Muscle layer of duodenum (tissue), 2 donors: ENCODE measurements around the gene GNAI3.

ENCODE experiments used
- H3K27ac ChIP-seq: one replicate; pipeline ENCODE4 v1.7.0; 2013; ENCODE audit warnings: mild to moderate bottlenecking, low read length
- H3K27me3 ChIP-seq: one replicate; pipeline ENCODE4 v1.7.0; 2013; ENCODE audit warnings: low read depth, mild to moderate bottlenecking, control low read depth, low read length
- H3K36me3 ChIP-seq, 2 donors: one replicate each; pipeline ENCODE4 v1.7.0; 2013; ENCODE audit warnings: low read length in 2 of 2, control low read depth in 1 of 2, mild to moderate bottlenecking in 1 of 2; ENCODE audit not compliant: insufficient read depth in 2 of 2, control insufficient read depth in 1 of 2
- H3K4me1 ChIP-seq, 2 donors: one replicate each; pipeline ENCODE4 v1.7.0; 2013; ENCODE audit warnings: low read length in 2 of 2, mild to moderate bottlenecking in 2 of 2, control low read depth in 1 of 2, moderate library complexity in 1 of 2; ENCODE audit not compliant: insufficient read depth in 2 of 2, control insufficient read depth in 1 of 2
- H3K4me3 ChIP-seq, 2 donors: one replicate each; pipeline ENCODE4 v1.7.0; 2013; ENCODE audit warnings: low read length in 2 of 2, low read depth in 1 of 2, mild to moderate bottlenecking in 1 of 2
- H3K9me3 ChIP-seq, 2 donors: one replicate each; pipeline ENCODE4 v1.7.0; 2013; ENCODE audit warnings: low read length in 2 of 2, control low read depth in 1 of 2, mild to moderate bottlenecking in 1 of 2; ENCODE audit not compliant: control insufficient read depth in 1 of 2
- donor health status: healthy.

The GNAI3 gene

GRCh38 chr1:109509176-109510134, 39.0 kb upstream of the GNAI3 start, which contains the start of gene AMIGO1:
Gene AMIGO1, minus strand, starts transcription at chr1:109509727. Its CDS starts 815 bp downstream, at chr1:109508912.
- Histone ChIP-seq H3K4me1 (peaks cover 0 to 22% of the 10 kb centered on the region in 2 donors), H3K9me3 (no peaks in the 10 kb centered on the region), H3K27me3 (no peaks in the 10 kb centered on the region), H3K4me3 (peak within 1 kb of the TSS; percentile 72 to 76), H3K36me3 (peaks cover 0 to 7% of the 10 kb centered on the region in 2 donors), H3K27ac (no peak within 1 kb of the TSS)

DNA sequence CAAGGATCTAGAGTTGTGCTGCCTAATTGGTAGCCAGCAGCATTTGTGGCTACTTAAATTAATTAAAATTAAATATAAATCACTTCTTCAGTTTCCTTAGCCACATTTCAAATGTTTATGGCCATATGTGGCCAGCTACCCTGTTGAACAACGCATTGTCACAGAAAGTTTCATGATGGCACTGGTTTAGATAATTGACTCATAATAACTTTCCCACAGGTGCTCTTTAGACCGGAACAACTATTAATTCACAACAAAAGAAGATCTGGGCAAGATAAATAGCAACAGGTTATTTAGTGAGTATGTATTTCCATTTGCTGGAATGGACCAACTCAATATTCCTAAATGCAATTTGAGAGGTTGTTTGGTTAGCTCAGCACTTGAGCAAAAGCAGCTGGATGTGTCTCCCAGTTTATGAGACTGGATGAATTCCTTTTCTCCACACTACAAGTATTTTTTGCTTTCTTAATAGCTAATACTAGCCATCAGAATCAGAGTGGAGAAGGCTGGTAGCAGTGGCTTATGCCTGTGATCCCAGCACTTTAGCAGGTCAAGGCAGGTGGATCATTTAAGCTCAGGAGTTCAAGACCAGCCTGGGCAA, 35.2 kb upstream of the GNAI3 start:
- Histone ChIP-seq H3K4me1 (peaks cover 0 to 17% of the 10 kb centered on the region in 2 donors), H3K4me3 (no peak overlapping the region), H3K27me3 (no peaks in the 10 kb centered on the region), H3K36me3 (no peaks in the 10 kb centered on the region), H3K27ac (no peak overlapping the region), H3K9me3 (no peaks in the 10 kb centered on the region)

DNA sequence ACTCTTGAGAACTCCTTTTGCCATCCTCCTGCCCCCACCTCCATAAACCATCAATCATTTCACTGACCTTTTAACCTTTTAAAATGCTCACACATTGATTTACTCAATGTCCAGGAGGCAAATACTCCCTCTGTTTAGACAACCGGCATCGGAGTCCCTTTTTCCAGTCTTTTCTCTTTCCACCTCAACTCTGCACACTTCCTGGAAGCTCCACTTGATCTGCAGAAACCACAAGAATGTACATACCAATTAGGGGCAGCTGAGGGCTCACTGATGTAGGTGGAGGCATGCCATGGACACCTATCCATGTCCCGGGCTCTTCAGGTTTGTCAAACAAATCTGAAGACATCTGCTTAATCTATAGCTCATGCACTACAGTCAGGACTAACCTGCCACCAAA, 33.6 kb upstream of the GNAI3 start:
- H3K27me3 ChIP-seq = no peaks in the 10 kb centered on the region
- H3K4me3 ChIP-seq = no peak overlapping the region
- H3K36me3 ChIP-seq = no peaks in the 10 kb centered on the region
- no peaks in the 10 kb centered on the region for H3K9me3 ChIP-seq
- no peak overlapping the region for H3K27ac ChIP-seq
- peaks cover 0 to 7% of the 10 kb centered on the region in 2 donors for H3K4me1 ChIP-seq

GRCh38 chr1:109516872-109517271, 31.5 kb upstream of the GNAI3 start:
- Histone ChIP-seq H3K27me3 (no peaks in the 10 kb centered on the region), H3K27ac (no peak overlapping the region)

DNA sequence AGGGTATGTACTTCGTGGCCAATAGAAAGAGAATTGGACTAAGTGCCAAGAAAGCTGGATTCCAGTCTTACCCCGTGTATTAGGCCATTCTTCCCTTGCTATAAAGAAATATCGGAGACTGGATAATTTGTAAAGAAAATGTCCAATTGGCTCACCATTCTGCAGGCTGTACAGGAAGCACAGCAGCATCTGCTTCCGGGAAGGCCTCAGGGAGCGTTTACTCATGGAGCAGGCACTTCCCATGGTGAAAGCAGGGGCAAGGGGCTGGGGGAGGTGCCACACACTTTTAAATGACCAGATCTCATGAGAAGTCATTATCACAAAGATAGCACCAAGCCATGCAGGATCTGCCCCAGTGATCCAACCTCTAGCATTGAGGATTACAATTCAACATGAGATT, 31.1 kb upstream of the GNAI3 start:
- Histone ChIP-seq H3K36me3 (no peaks in the 10 kb centered on the region), H3K4me1 (no peaks in the 10 kb centered on the region), H3K27me3 (no peaks in the 10 kb centered on the region), H3K27ac (no peak overlapping the region), H3K9me3 (no peaks in the 10 kb centered on the region), H3K4me3 (no peak overlapping the region)

More at GRCh38 chr1:109516872-109517271, 31.5 kb upstream of the GNAI3 start:
- H3K4me3 ChIP-seq = no peak overlapping the region
- no peaks in the 10 kb centered on the region for H3K36me3 ChIP-seq
- no peaks in the 10 kb centered on the region for H3K9me3 ChIP-seq
- no peaks in the 10 kb centered on the region for H3K4me1 ChIP-seq

GRCh38 chr1:109521002-109521951, 27.1 kb upstream of the GNAI3 start:
- no peak overlapping the region for H3K4me3 ChIP-seq
- H3K27me3 ChIP-seq = no peaks in the 10 kb centered on the region
- no peaks in the 10 kb centered on the region for H3K4me1 ChIP-seq
- H3K9me3 ChIP-seq = no peaks in the 10 kb centered on the region
- no peak overlapping the region for H3K27ac ChIP-seq
- H3K36me3 ChIP-seq = no peaks in the 10 kb centered on the region

GRCh38 chr1:109522026-109522425, 26.4 kb upstream of the GNAI3 start:
- no peaks in the 10 kb centered on the region for H3K9me3 ChIP-seq
- H3K27ac ChIP-seq = no peak overlapping the region
- H3K36me3 ChIP-seq = no peaks in the 10 kb centered on the region
- no peaks in the 10 kb centered on the region for H3K4me1 ChIP-seq
- no peak overlapping the region for H3K4me3 ChIP-seq
- no peaks in the 10 kb centered on the region for H3K27me3 ChIP-seq

DNA sequence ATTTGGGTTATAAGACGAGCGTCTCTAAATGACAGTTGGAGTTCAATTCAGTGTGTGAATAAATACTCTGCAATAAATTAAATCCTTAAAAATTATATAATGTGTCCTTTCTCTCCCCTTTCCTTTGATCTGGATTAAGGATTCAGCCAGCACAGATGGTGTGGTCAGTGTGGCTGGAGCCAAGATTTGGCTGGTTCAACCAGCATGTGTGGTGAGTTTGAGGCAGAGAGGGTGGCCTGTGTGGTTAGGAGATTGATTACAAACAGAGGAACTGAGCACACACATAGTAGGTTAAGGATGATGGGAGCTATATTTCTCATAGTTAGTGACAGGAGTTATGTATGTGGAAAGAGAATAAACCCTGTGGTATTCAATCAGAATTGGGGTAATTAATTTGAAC, 24.7 kb upstream of the GNAI3 start:
- H3K4me3 ChIP-seq = no peak overlapping the region
- H3K4me1 ChIP-seq = no peaks in the 10 kb centered on the region
- H3K27me3 ChIP-seq = no peaks in the 10 kb centered on the region
- no peak overlapping the region for H3K27ac ChIP-seq
- H3K36me3 ChIP-seq = no peaks in the 10 kb centered on the region
- H3K9me3 ChIP-seq = no peaks in the 10 kb centered on the region

GRCh38 chr1:109527098-109527811, 21.2 kb upstream of the GNAI3 start:
- Histone ChIP-seq H3K4me1 (peaks cover 0 to 8% of the 10 kb centered on the region in 2 donors), H3K27ac (no peak overlapping the region), H3K9me3 (no peaks in the 10 kb centered on the region), H3K36me3 (no peaks in the 10 kb centered on the region), H3K4me3 (no peak overlapping the region), H3K27me3 (no peaks in the 10 kb centered on the region)

- Histone ChIP-seq H3K9me3 (no peaks in the 10 kb centered on the region), H3K27me3 (no peaks in the 10 kb centered on the region), H3K4me1 (peaks cover 5 to 15% of the 10 kb centered on the region in 2 donors), H3K27ac (no peak overlapping the region), H3K36me3 (no peaks in the 10 kb centered on the region), H3K4me3 (no peak overlapping the region)
Measured at GRCh38 chr1:109527846-109528695, 20.3 kb upstream of the GNAI3 start.
